Measurements from ENCODE around the gene DENND4A.
"Not testable (repeated sequence)": the region's sequence is repeated elsewhere in the genome, so short reads cannot be mapped to it uniquely, and the experiment has no call there.

DENND4A gene

GRCh38 chr15:65632780-65633375 is 159.2 kb downstream of the DENND4A start:
- no peak for DNase-seq (ENCODE audit: low read depth)

GRCh38 chr15:65631503-65631902 is 160.6 kb downstream of the DENND4A start:
- DNase-seq (ENCODE audit: low read depth): no peak

DNA sequence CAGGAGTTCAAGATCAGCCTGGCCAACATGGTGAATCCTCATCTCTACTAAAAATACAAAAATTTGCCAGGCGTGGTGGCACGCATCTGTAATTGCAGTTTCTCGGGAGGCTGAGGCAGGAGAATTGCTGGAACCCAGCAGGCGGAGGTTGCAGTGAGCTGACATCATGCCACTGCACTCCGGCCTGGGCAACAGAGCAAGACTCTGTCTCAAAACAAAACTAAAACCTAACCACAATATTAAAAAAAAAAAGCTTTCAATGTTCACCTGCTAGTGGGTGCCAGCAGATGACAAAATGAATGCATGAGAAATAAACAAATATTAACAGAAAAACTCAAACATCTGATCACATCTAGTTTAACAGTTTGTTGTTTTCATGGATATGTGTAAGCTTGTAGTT is 161.3 kb downstream of the DENND4A start:
- DNase-seq (ENCODE audit: low read depth): no peak

DNA sequence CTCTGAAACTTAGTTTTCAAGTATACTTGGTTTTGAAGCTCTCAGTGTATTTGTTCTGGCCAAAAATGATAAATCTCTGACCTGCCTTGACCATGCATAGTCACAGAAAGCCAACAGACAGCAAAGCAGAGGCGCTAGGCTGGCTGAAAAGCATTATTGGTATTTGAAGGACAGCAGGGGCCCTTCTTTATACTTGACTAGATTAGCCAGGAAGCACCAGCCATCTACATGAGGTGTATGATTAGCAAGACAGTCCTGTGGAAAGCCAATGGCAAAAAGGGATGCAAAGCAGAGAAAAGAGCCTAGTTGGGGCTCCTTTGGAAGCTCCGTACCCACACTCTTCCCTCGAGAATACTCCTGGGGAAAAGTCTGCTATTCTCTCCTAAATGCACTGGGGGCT is 162.5 kb downstream of the DENND4A start:
- no peak for DNase-seq (ENCODE audit: low read depth)

DNA sequence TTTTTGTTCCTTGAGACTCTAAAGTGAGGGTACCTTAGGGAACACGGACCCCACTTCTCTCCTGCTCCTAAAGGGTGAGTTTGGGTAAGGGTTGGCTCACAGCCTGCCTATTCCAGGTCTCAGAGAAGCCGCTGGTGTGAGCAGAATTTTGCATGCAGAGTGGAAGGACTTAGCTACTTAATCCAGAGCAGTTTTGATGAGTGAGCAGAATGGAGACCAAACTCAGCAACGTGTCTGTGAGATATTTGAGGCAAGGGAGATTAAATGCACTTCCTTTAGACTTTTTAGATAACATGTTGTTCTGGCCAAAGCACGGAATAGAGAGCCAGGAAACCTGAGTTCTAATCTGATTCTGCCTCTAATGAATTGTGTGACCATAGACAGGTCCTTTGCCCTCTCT is 165.2 kb downstream of the DENND4A start:
- no peak for DNase-seq (ENCODE audit: low read depth)

DNA sequence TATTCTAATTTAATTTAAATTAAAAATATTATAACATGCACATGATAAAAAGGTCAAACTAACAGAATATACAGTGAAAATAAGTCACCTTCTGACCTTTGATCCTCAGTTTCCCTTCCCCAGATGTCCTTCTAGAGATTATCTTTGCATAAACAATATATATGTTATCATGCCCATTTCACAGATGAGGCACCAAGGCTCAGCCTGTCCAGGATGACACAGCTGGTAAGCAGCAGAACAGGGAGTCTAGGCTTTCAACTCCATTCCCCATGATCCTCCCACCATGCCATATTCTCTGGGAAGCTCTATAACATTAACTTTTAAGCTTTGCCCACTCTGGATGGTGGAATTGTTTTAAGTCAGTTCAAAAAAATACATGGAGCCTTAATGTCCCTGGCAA is 169.0 kb downstream of the DENND4A start:
- DNase-seq (ENCODE audit: low read depth): no peak

GRCh38 chr15:65621638-65622037 is 170.5 kb downstream of the DENND4A start, which contains the start of gene SLC24A1:
SLC24A1 (plus strand) TSS chr15:65621938; CDS start chr15:65624081, 2,143 bp downstream.
- no peak for DNase-seq (ENCODE audit: low read depth)

- no peak for DNase-seq (ENCODE audit: low read depth)
Measured at GRCh38 chr15:65620833-65621232, 171.3 kb downstream of the DENND4A start.

GRCh38 chr15:65619626-65620290 is 172.3 kb downstream of the DENND4A start:
- DNase-seq (ENCODE audit: low read depth): no peak

DNA sequence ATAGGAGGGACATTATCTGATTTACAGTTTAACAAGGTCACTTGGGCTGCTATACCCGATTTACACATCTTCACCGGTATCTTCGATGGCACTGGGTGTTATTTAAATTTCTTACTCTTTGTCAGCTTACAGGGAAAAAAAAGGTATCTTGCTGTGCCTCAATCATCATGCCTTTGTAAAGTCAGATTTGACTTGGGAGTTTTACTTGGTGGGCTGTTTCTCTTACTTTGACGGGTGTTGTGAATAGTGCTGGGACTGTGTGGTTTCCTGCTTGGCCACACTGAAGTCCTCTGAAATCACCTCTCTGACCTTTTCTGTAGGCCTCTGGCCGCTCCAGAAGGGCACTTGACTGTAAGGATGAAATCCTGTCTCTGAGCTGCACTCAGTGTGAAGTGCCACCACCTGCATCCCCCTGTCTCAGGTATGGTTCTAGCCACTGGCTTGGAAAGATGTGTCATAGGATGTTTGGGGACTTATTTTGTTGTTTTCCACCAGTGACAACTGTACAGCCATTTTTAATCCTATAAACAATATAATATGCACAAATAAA is 173.5 kb downstream of the DENND4A start:
- DNase-seq (ENCODE audit: low read depth): no peak

- DNase-seq (ENCODE audit: low read depth): not testable (repeated sequence)
Measured at GRCh38 chr15:65615887-65616286, 176.2 kb downstream of the DENND4A start.

DNA sequence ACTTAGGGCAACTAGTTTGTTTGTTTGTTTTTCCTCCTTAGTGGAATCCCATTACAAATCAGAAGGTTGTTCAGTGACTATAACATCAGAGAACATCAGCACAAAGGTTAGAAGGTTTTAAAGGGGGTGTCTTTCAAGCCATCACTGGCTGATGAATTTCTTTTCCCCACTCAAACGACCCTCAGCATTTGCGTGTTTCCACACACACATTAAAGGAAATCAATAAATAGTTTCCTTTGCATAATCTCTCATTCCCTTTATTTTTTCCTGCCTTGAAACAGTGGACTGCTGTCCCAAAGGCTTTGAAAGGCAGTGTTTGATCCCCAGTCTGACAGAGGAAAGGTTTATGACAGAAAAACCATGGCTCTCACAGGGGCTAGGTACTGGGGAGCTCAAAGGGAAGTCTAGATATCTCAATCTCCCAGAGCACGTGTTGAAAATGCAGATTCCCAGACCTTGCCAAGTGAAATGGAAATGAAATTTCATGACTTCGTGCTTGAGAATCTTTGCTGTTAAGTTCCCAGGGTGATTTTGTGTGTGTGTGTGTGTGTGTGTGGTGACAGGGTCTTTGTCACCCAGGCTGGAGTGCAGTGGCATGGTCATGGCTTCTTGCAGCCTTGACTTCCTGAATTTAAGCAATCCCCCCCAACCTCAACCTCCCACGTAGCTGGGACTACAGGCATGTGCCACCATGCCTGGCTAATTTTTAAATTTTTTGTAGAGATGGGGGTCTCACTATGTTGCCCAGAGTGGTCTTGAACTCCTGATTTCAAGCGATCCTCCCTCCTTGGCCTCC is 178.9 kb downstream of the DENND4A start:
- no peak for DNase-seq (ENCODE audit: low read depth)

DNA sequence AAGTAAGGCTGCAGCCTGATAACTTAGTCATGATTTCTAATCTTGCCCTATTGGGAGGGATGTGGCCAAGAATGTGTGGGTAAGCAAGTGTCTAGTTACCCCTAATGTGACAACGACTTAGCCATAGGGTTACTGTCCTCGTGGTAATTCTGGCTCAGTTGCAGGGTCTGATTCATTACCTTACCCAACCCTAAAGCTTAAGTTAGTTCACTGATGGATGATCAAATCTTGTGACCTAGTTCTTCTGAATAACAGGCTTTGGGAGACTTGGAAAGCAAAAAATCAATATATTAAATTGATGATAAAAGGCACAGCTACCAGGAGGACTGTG is 179.5 kb downstream of the DENND4A start:
- DNase-seq (ENCODE audit: low read depth): no peak

DNA sequence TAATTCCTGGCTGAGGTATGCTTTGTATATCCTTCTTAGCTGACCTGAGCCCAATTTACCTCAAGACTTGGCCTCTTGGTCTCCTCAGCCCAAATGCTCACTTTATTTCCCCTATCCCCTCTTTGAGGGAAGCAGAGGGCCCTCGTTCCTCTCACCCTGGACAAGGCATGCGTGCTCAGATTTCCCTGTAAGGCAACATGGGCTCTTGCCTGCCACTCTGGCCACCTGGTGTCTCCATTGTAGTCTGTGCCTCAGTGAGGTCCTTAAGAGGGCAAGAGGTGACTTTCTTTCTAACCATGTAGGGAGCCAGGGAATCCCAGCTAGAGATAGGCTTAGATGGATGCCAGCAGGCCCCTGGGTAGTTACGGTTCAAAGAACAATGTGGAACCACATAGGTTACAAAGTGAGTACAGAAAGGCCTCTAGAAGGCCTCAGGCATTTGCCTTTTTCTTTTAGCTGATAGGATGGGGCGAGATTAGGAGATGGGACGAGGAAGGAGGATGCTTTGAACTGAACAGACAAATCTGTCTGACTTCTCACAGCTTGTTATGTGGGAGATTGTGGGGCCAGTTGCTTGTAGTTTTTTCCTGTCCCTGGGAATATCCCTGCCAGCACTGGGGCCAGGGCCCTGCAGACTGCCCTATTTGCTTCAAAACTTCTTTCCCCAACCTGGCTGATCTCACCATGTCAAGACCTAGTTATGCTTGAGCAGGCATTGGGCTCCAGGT is 180.0 kb downstream of the DENND4A start:
- no peak for DNase-seq (ENCODE audit: low read depth)

GRCh38 chr15:65610871-65611718 is 181.0 kb downstream of the DENND4A start, which contains the start of gene INTS14:
INTS14 (minus strand) TSS chr15:65611131; CDS start chr15:65607380, 3,751 bp downstream.
- peak; percentile 94 for DNase-seq (ENCODE audit: low read depth)

Measured in activated T-cell treated with anti-CD3 and anti-CD28 coated beads for 24 hours (primary cell).